Tibial artery (tissue), 4 donors: Measurements from ENCODE around the gene L2HGDH.

Experiments used
- DNase-seq, 2 donors: peaks; one replicate each; pipeline ENCODE4 v3.0.0-alpha.2; 2019
- H3K27ac ChIP-seq, 2 donors: fragments of 200-600 bp; sonication (generic) in 1 of 2; 1 replicate in 1 of 2; 2 replicates in 1 of 2; pipeline ENCODE4 v1.5.1; 2018 to 2019; ENCODE audit warnings: mild to moderate bottlenecking in 1 of 2
- H3K27me3 ChIP-seq, 2 donors: fragments of 200-600 bp; sonication (generic) in 1 of 2; one replicate each; pipeline versions ENCODE4 v1.5.1 to v1.6.0; 2016 to 2019
- H3K36me3 ChIP-seq, 3 donors: fragments of 200-600 bp; sonication (generic) in 2 of 3; one replicate each; pipeline ENCODE4 v1.5.1; 2016 to 2019; ENCODE audit warnings: mild to moderate bottlenecking in 2 of 3
- H3K4me1 ChIP-seq, 4 donors: fragments of 200-600 bp; sonication (generic) in 2 of 4; 1 replicate in 3 of 4; 2 replicates in 1 of 4; pipeline ENCODE4 v1.5.1; 2016 to 2019
- H3K4me3 ChIP-seq, 2 donors: fragments of 200-600 bp; sonication (generic) in 1 of 2; 1 replicate in 1 of 2; 2 replicates in 1 of 2; pipeline ENCODE4 v1.5.1; 2018 to 2019; ENCODE audit warnings: mild to moderate bottlenecking in 2 of 2
- H3K9me3 ChIP-seq, 3 donors: fragments of 200-600 bp; sonication (generic) in 1 of 3; one replicate each; pipeline ENCODE4 v1.5.1; 2016 to 2019
- CTCF ChIP-seq, 2 experiments: fragments of 200-600 bp in 1 of 2; fragments of 450-650 bp in 1 of 2; IDR thresholded peaks; one replicate each; pipeline ENCODE4 v1.5.1; 2017 to 2019; ENCODE audit warnings: antibody characterized with exemption in 2 of 2, mild to moderate bottlenecking in 1 of 2, moderate library complexity in 1 of 2
- intact Hi-C: fragments of 100-400 bp; cut with DNase I; formaldehyde crosslinking; loops from one replicate; pipeline ENCODE4 v1.15.0; 2023; ENCODE audit warnings: low total_unique reads

The L2HGDH gene

GRCh38 chr14:50333014-50333509, 21.0 kb upstream of the L2HGDH start:
- H3K36me3 ChIP-seq = peaks cover 0 to 12% (median 0%) of the 10 kb centered on the region in 3 donors
- no peaks in the 10 kb centered on the region for H3K27me3 ChIP-seq
- no peak overlapping the region for H3K4me3 ChIP-seq
- DNase-seq = peak in 1 of 2 donors; percentile 62
- no peak for TF ChIP-seq CTCF (IDR thresholded peaks at IDR 0.05)
- H3K9me3 ChIP-seq = no peaks in the 10 kb centered on the region
- H3K27ac ChIP-seq = no peak overlapping the region
- H3K4me1 ChIP-seq = peaks cover 0 to 17% (median 8%) of the 10 kb centered on the region in 4 donors
- intact Hi-C loops = loop anchor here (10.0 kb wide), 1 partner anchor 62 kb away; the partner anchor contains the start of gene CDKL1

- intact Hi-C loops = loop anchor here (10.0 kb wide), 1 partner anchor 63 kb away; the partner anchor contains the start of gene CDKL1
- no peak for TF ChIP-seq CTCF (IDR thresholded peaks at IDR 0.05)
These were observed 19.6 kb upstream of the L2HGDH start for GRCh38 chr14:50331596-50331995.

GRCh38 chr14:50321009-50321660, 9.1 kb upstream of the L2HGDH start:
- H3K27ac ChIP-seq = peak overlapping the region; percentile 61 to 66
- no peaks in the 10 kb centered on the region for H3K27me3 ChIP-seq
- H3K4me3 ChIP-seq = peak overlapping the region; percentile 31 to 42
- peaks cover 0 to 13% (median 6%) of the 10 kb centered on the region in 4 donors for H3K4me1 ChIP-seq
- peaks cover 6 to 19% (median 11%) of the 10 kb centered on the region in 3 donors for H3K36me3 ChIP-seq
- intact Hi-C loops = no loop called here
- DNase-seq = peak in 1 of 2 donors; percentile 56
- no peaks in the 10 kb centered on the region for H3K9me3 ChIP-seq
- TF ChIP-seq CTCF (IDR thresholded peaks at IDR 0.05) = peak; percentile 80

More at GRCh38 chr14:50331596-50331995, 19.6 kb upstream of the L2HGDH start:
- Histone ChIP-seq H3K36me3 (peaks cover 0 to 18% (median 0%) of the 10 kb centered on the region in 3 donors), H3K4me1 (peaks cover 0 to 15% (median 8%) of the 10 kb centered on the region in 4 donors), H3K4me3 (no peak overlapping the region), H3K27me3 (no peaks in the 10 kb centered on the region), H3K27ac (no peak overlapping the region), H3K9me3 (no peaks in the 10 kb centered on the region)
- DNase-seq = no peak

- DNase-seq = no peak
- Histone ChIP-seq H3K27me3 (no peaks in the 10 kb centered on the region), H3K9me3 (no peaks in the 10 kb centered on the region), H3K4me3 (no peak overlapping the region), H3K4me1 (peaks cover 0 to 13% (median 6%) of the 10 kb centered on the region in 4 donors), H3K36me3 (peaks cover 6 to 15% (median 11%) of the 10 kb centered on the region in 3 donors), H3K27ac (peak overlapping the region; percentile 61 to 66)
- intact Hi-C loops = no loop called here
- TF ChIP-seq CTCF (IDR thresholded peaks at IDR 0.05) = no peak
These were observed 8.3 kb upstream of the L2HGDH start for GRCh38 chr14:50320283-50320682.

- Histone ChIP-seq H3K27ac (peak overlapping the region in 1 of 2 donors; percentile 61), H3K4me1 (peaks cover 0 to 13% (median 6%) of the 10 kb centered on the region in 4 donors), H3K27me3 (no peaks in the 10 kb centered on the region), H3K9me3 (no peaks in the 10 kb centered on the region), H3K36me3 (peaks cover 6 to 11% (median 7%) of the 10 kb centered on the region in 3 donors), H3K4me3 (no peak overlapping the region)
- no peak for TF ChIP-seq CTCF (IDR thresholded peaks at IDR 0.05)
- intact Hi-C loops = no loop called here
- no peak for DNase-seq
These were observed 7.7 kb upstream of the L2HGDH start for GRCh38 chr14:50319721-50320120.
